ENCODE data around the gene NEURL4. TPM values are rescaled to one million over a fixed set of nuclear protein-coding genes. Genes with fewer than 3 reads are reported as not detected.

NEURL4 gene
- total and polyA plus RNA-seq, 2 experiments from 2014 or later, result 6.3 to 42.3 TPM

GRCh38 chr17:7326186-7326585, 2.9 kb downstream of the NEURL4 start:
- no peak for DNase-seq (ENCODE audit: low spot score)
- Mint-ChIP-seq H3K27me3 (ENCODE audit: insufficient read depth, low read depth, poor library complexity) (peaks cover 6% of the 10 kb centered on the region), H3K4me1 (peaks cover 14% of the 10 kb centered on the region), H3K27ac (no peak overlapping the region), H3K9me3 (no peaks in the 10 kb centered on the region), H3K36me3 (ENCODE audit: low read depth) (peaks cover 49% of the 10 kb centered on the region), H3K4me3 (no peak overlapping the region)
- peaks cover 14% of the 10 kb centered on the region for H3K79me2 ChIP-seq (replicated peaks; ENCODE audit: insufficient read depth)
- TF ChIP-seq JUNB (IDR thresholded peaks at IDR 0.05; ENCODE audit: unreplicated experiment) (no peak), CREB1 (CRISPR knock-in tag; IDR thresholded peaks at IDR 0.05; ENCODE audit: low read depth) (no peak), EZH2 (IDR thresholded peaks at IDR 0.05; ENCODE audit: low read depth, unreplicated experiment) (no peak)
- H4K20me1 ChIP-seq (replicated peaks; ENCODE audit: insufficient read depth), result no peaks in the 10 kb centered on the region
- peaks cover 17% of the 10 kb centered on the region; the same call in 1 of the 2 replicates for H3K36me3 ChIP-seq (ENCODE audit: insufficient read depth)
- H3K4me1 ChIP-seq (ENCODE audit: insufficient read depth), result peaks cover 10% of the 10 kb centered on the region
- no peak overlapping the region for H3K4me3 ChIP-seq
- H2AFZ ChIP-seq, result no peak overlapping the region
- no peak overlapping the region for H3K27ac ChIP-seq (ENCODE audit: low read depth)
- H3K27me3 ChIP-seq (ENCODE audit: insufficient read depth), result no peaks in the 10 kb centered on the region
- no peak overlapping the region for H3K4me2 ChIP-seq
- ATAC-seq, result no peak
- H3K9me2 ChIP-seq (ENCODE audit: insufficient read depth), result no peaks in the 10 kb centered on the region
- peaks cover 24% of the 10 kb centered on the region for H3F3A ChIP-seq (replicated peaks; ENCODE audit: low read depth)

GRCh38 chr17:7325031-7325528, 4.1 kb downstream of the NEURL4 start:
- Histone ChIP-seq H3K27me3 (ENCODE audit: insufficient read depth) (no peaks in the 10 kb centered on the region), H3K27ac (ENCODE audit: low read depth) (no peak overlapping the region), H2AFZ (no peak overlapping the region), H3K4me2 (no peak overlapping the region), H3K4me1 (ENCODE audit: insufficient read depth) (peaks cover 5% of the 10 kb centered on the region; the same call in 1 of the 2 replicates), H3F3A (replicated peaks; ENCODE audit: low read depth) (peaks cover 15% of the 10 kb centered on the region; the same call in 1 of the 2 replicates), H3K79me2 (replicated peaks; ENCODE audit: insufficient read depth) (peaks cover 14% of the 10 kb centered on the region), H3K4me3 (no peak overlapping the region), H3K36me3 (ENCODE audit: insufficient read depth) (peaks cover 24% of the 10 kb centered on the region), H4K20me1 (replicated peaks; ENCODE audit: insufficient read depth) (no peaks in the 10 kb centered on the region), H3K9me2 (ENCODE audit: insufficient read depth) (no peaks in the 10 kb centered on the region)
- Mint-ChIP-seq H3K27me3 (ENCODE audit: insufficient read depth, low read depth, poor library complexity) (peaks cover 6% of the 10 kb centered on the region), H3K9me3 (no peaks in the 10 kb centered on the region), H3K36me3 (ENCODE audit: low read depth) (peaks cover 60% of the 10 kb centered on the region), H3K4me1 (peaks cover 10% of the 10 kb centered on the region), H3K27ac (no peak overlapping the region), H3K4me3 (no peak overlapping the region)
- TF ChIP-seq EZH2phosphoT487 (IDR thresholded peaks at IDR 0.05; ENCODE audit: unreplicated experiment) (no peak), ZNF114 (CRISPR knock-in tag; IDR thresholded peaks at IDR 0.05) (no peak), STAT1 (IDR thresholded peaks at IDR 0.05; ENCODE audit: unreplicated experiment) (no peak), CTCF (conservative IDR thresholded peaks at IDR 0.05; ENCODE audit: low read depth in 2 of 2) (no peak), POLR2AphosphoS5 (IDR thresholded peaks at IDR 0.05; ENCODE audit: low read depth) (no peak), NANOG (IDR thresholded peaks at IDR 0.05; ENCODE audit: borderline replicate concordance) (no peak), ZNF462 (CRISPR knock-in tag; IDR thresholded peaks at IDR 0.05) (no peak), JUNB (IDR thresholded peaks at IDR 0.05; ENCODE audit: unreplicated experiment) (no peak), EZH2 (IDR thresholded peaks at IDR 0.05; ENCODE audit: low read depth, unreplicated experiment) (no peak), ZNF331 (CRISPR knock-in tag; IDR thresholded peaks at IDR 0.05; ENCODE audit: low read depth) (no peak), CREB1 (CRISPR knock-in tag; IDR thresholded peaks at IDR 0.05; ENCODE audit: low read depth) (no peak)
- TF ChIP-seq, protein P1, sequence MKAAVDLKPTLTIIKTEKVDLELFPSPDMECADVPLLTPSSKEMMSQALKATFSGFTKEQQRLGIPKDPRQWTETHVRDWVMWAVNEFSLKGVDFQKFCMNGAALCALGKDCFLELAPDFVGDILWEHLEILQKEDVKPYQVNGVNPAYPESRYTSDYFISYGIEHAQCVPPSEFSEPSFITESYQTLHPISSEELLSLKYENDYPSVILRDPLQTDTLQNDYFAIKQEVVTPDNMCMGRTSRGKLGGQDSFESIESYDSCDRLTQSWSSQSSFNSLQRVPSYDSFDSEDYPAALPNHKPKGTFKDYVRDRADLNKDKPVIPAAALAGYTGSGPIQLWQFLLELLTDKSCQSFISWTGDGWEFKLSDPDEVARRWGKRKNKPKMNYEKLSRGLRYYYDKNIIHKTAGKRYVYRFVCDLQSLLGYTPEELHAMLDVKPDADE (IDR thresholded peaks at IDR 0.05), result no peak
- no peak for DNase-seq (ENCODE audit: low spot score)
- no peak for ATAC-seq

Data from GM23338 (cell line).